Adipose tissue (tissue), 3 donors: Measurements from ENCODE around the gene TRMT2B. TPM values are rescaled to one million over a fixed set of nuclear protein-coding genes. Genes with fewer than 3 reads are reported as not detected.
"Not testable (repeated sequence)": the region's sequence is repeated elsewhere in the genome, so short reads cannot be mapped to it uniquely, and the experiment has no call there.

Experiments
- H3K27ac ChIP-seq: one replicate; pipeline ENCODE4 v1.5.1; 2013; ENCODE audit warnings: low read depth, low read length
- WGBS, 3 donors: extraction: QIAGEN DNeasy Blood & Tissue Kit; methylation state at CpG; one replicate each; pipeline ENCODE4 v1.1.7; 2013; 5-methylcytosine and 5-hydroxymethylcytosine counted together
- polyA plus RNA-seq, 3 donors: library from polyadenylated mRNA; stranded (reverse); fragments of 200-250 nt; gene quantifications; one replicate each; pipeline ENCODE4 v1.2.3, GENCODE V29; 2013
- donor health status: healthy with polysubstance abuse.
- donor health status: Bipolar disorder and iron deficiency.
- donor health status: healthy.

TRMT2B gene, protein sequence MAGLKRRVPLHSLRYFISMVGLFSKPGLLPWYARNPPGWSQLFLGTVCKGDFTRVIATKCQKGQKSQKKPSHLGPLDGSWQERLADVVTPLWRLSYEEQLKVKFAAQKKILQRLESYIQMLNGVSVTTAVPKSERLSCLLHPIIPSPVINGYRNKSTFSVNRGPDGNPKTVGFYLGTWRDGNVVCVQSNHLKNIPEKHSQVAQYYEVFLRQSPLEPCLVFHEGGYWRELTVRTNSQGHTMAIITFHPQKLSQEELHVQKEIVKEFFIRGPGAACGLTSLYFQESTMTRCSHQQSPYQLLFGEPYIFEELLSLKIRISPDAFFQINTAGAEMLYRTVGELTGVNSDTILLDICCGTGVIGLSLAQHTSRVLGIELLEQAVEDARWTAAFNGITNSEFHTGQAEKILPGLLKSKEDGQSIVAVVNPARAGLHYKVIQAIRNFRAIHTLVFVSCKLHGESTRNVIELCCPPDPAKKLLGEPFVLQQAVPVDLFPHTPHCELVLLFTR
- 1 to 10 TPM; 3.9 to 8.5 (median 7.8) TPM for polyA plus RNA-seq

- H3K27ac ChIP-seq: no peak within 1 kb of the TSS
- 0 to 30% (median 0%) methylated on average over 36 to 43 of the region's 43 CpGs for WGBS, 3 donors
These were observed at the start of gene TRMT2B for GRCh38 chrX:101051549-101052302. Gene TRMT2B (minus strand): TSS chrX:101052111. CDS start chrX:101042289, 9,822 bp downstream.

- H3K27ac ChIP-seq: no peak within 1 kb of the TSS
- 0 to 27% (median 1%) methylated on average over 48 of the region's 48 CpGs for WGBS, 3 donors
These were observed 45.9 kb upstream of the TRMT2B start, which contains the start of gene CENPI for GRCh38 chrX:101097546-101098453. Gene CENPI (plus strand): TSS chrX:101098204. CDS start chrX:101101071, 2,867 bp downstream.

GRCh38 chrX:101091817-101092216 is 39.9 kb upstream of the TRMT2B start:
- no peak overlapping the region for H3K27ac ChIP-seq
- WGBS, 3 donors: 88 to 100% (median 95%) methylated on average over 1 of the region's 1 CpG

DNA sequence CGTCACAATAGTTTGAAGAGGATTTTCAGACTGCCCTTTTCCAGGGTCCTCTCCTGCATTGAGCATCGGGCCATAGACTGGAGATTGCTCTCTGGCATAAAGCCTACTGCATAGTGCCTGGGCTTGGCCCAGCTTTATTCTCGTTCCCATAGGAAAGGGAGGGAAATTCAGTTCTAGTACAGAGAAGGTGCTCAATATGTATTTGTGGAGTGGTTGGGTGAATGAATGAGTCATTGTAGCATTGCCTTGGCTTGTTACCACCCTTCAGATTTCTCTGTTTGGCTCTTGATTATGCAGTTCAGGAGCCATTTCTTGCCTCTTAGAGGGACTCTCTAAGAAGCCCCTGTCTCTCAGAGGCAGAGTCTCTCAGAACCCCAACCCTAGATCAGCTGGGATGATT is 29.3 kb upstream of the TRMT2B start:
- no peak overlapping the region for H3K27ac ChIP-seq
- WGBS, 3 donors: 64 to 74% (median 74%) methylated on average over 3 of the region's 3 CpGs

DNA sequence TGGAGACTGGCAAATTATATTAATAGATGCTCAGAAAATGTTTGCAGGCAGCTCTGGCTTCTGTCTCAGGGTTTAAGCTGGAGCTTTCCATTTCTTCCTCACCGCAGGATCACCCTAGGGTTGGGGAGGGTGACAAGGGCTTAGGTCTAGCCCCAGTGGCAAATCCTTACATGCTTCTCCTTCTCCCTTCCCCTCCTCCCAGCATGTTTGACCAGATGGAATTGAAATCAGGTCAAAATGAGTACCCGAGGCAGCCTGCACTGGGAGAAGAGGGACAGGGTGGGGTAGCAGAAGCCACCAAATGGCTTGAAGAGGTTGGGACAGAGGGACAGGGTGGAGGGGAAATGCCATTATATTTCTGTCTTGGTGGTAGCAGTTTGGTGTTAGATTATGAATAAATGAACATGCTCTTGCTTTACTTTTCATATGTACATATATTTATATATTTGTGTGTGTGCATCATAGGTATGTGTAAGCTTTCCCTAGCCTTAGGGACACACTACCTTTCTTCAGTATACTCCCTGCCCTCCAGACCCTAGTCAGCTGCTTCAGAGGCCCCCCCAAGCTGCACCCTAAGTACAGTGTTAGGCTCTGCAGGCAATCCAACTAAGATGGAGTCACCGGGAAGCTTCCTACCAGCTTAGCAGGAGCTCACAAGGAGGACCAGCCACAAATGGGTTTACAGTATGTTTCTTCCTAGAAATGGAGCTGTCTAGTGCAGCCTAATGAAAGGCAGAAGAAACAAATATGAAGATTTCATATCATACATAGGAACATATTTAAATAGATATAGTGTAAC is 28.6 kb upstream of the TRMT2B start:
- 63 to 66% (median 65%) methylated on average over 3 of the region's 3 CpGs for WGBS, 3 donors
- no peak overlapping the region for H3K27ac ChIP-seq

GRCh38 chrX:101079736-101080270 is 27.9 kb upstream of the TRMT2B start:
- H3K27ac ChIP-seq: no peak overlapping the region
- WGBS, 3 donors: 45 to 54% (median 46%) methylated on average over 6 to 8 of the region's 8 CpGs

GRCh38 chrX:101078716-101079598 is 27.0 kb upstream of the TRMT2B start, which contains the start of gene TMEM35A:
Gene TMEM35A (plus strand): TSS chrX:101078879. CDS start chrX:101079003, 124 bp downstream.
- 2 to 20% (median 4%) methylated on average over 23 of the region's 23 CpGs for WGBS, 3 donors
- H3K27ac ChIP-seq: no peak within 1 kb of the TSS

DNA sequence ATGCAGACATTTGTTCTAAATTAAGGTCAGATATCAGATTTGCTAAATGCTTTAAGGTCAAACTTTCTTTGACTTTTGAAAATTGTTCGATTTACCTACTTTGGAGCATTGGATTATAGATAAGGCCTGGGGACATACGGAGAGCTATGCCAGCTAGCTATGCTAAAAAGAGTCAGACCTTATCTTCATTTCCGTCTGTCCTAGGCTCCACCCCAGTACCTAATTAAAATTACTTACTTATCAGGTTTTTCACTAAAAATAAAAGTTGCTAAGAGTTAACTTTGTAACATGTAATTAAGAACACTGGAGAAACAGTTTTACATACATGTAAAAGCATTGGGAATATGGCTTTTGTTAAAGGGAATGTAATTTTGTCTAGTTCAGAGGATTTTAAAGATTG is 19.7 kb upstream of the TRMT2B start:
- WGBS, 3 donors: 51 to 83% (median 78%) methylated on average over 3 of the region's 3 CpGs
- no peak overlapping the region for H3K27ac ChIP-seq

GRCh38 chrX:101062176-101062575 is 10.3 kb upstream of the TRMT2B start:
- H3K27ac ChIP-seq: no peak overlapping the region

- no peak overlapping the region for H3K27ac ChIP-seq
- 59 to 76% (median 71%) methylated on average over 3 of the region's 3 CpGs for WGBS, 3 donors
These were observed 5.3 kb upstream of the TRMT2B start for GRCh38 chrX:101057093-101057714.

DNA sequence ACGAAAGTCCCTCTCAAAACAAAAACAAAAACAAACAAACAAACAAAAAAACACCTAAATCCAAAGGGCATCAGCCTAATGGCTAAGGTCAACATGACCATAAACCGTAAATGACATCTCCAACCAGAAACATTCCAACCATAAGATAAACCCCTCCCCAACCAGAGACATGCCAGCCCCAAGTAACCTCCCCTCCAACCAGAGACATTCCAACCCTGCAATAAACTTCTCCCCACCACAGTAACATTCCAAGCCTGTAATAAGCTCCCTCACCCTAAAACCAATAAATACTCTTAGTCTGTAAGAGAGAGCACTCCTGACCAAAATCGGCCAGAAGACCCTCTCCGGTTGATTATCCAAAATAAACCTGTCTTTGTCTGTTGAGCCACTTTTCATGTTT is 4.6 kb upstream of the TRMT2B start:
- not testable (repeated sequence) for H3K27ac ChIP-seq
- 86 to 93% (median 91%) methylated on average over 3 to 4 of the region's 4 CpGs for WGBS, 3 donors

DNA sequence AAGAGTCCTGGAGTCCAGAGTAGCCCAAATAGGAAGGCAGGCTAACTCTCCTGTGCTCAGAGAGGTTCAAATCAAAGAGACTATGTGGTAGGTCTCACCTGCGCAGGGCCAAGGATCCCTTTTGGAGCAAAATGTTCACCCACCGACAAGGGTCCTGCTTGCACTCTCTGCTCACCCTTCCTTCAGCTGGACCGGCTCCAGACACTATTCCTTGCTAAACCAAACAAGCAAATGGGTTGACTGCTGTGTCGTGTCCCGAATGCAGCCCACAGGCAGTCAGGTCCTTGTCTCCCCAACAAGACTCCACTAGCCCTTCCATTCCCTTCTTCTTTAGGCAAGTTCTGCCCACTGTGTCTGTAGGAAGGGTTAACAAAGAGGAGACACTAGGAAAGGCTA is 760 bp downstream of the TRMT2B start:
- no peak overlapping the region for H3K27ac ChIP-seq
- WGBS, 3 donors: 10 to 47% (median 20%) methylated on average over 5 of the region's 5 CpGs

- no peak overlapping the region for H3K27ac ChIP-seq
- WGBS, 3 donors: 79 to 97% (median 93%) methylated on average over 4 of the region's 4 CpGs
These were observed 11.7 kb downstream of the TRMT2B start for GRCh38 chrX:101040197-101040596.

GRCh38 chrX:101037231-101037630 is 14.7 kb downstream of the TRMT2B start:
- H3K27ac ChIP-seq: no peak overlapping the region

DNA sequence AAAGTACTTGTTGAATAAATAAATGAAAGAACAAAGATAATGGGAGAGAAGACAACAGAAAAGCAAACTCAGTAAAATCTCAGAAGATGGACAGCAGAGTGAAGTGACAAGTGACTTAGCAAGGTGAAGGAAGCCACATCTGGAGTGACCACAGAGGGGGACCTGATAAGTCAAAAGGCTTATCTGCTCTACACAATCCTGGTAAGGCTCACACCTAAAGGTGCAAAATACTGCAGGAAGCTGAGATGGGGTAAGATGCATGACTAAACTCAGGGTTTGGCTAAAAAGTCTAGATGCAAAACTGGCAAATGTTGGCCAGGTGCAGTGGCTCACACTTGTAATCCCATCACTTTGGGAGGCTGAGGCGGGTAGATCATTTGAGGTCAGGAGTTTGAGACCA is 22.2 kb downstream of the TRMT2B start:
- no peak overlapping the region for H3K27ac ChIP-seq
- WGBS, 3 donors: 87 to 100% (median 100%) methylated on average over 1 of the region's 1 CpG

DNA sequence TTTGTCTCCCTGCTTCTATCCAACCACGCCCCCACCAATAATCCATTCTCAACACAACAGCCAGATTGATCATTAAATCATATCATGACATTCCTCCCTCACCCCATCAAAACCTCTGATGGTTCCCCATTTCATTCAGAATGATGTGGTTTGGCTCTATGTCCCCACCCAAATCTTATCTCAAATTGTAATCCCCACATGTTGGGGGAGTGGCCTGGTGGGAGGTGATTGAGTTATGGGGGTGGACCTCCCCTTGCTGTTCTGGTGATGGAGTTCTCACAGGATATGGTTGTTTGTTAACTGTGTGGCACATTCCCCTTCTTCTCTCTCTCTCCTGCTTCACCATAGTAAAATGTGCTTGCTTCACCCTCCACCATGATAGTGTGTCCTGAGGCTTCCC is 23.3 kb downstream of the TRMT2B start:
- WGBS, 3 donors: 63 to 100% (median 100%) methylated on average over 1 of the region's 1 CpG
- no peak overlapping the region for H3K27ac ChIP-seq
